IPS-20b (cell line): ENCODE measurements around the gene WNT1.

Experiments used
- H3K27ac ChIP-seq: one replicate; pipeline ENCODE4 v1.5.1; 2013; ENCODE audit warnings: low read length
- H3K27me3 ChIP-seq: 2 replicates; pipeline ENCODE4 v1.6.1; 2013; ENCODE audit warnings: mild to moderate bottlenecking, low read length, inconsistent platforms; ENCODE audit not compliant: insufficient read depth
- H3K36me3 ChIP-seq: 2 replicates; pipeline ENCODE4 v1.6.1; 2013; ENCODE audit warnings: low read depth, mild to moderate bottlenecking, inconsistent platforms, low read length, moderate library complexity; ENCODE audit not compliant: insufficient read depth
- H3K4me1 ChIP-seq: 2 replicates; pipeline ENCODE4 v1.6.1; 2013; ENCODE audit warnings: mild to moderate bottlenecking, control low read depth, inconsistent platforms, low read length, moderate library complexity; ENCODE audit not compliant: insufficient read depth
- H3K4me3 ChIP-seq: 2 replicates; pipeline ENCODE4 v1.5.1; 2013; ENCODE audit warnings: mild to moderate bottlenecking, low read length, inconsistent platforms
- H3K9ac ChIP-seq: 2 replicates; pipeline ENCODE4 v1.6.1; 2013; ENCODE audit warnings: low read depth, mild to moderate bottlenecking, inconsistent platforms, low read length, moderate library complexity
- H3K9me3 ChIP-seq: 2 replicates; pipeline ENCODE4 v1.6.1; 2013; ENCODE audit warnings: mild to moderate bottlenecking, low read depth, low read length, inconsistent platforms; ENCODE audit not compliant: insufficient read depth

WNT1 gene

GRCh38 chr12:48973941-48974673, 4.0 kb upstream of the WNT1 start:
- Histone ChIP-seq H3K27me3 (peaks cover 100% of the 10 kb centered on the region), H3K9me3 (peaks cover 7% of the 10 kb centered on the region; the same call in 1 of the 2 replicates), H3K9ac (no peak overlapping the region)

GRCh38 chr12:48977290-48978281, 536 bp upstream of the WNT1 start:
- Histone ChIP-seq H3K27ac (no peak overlapping the region), H3K27me3 (peaks cover 100% of the 10 kb centered on the region), H3K4me1 (peaks cover 5% of the 10 kb centered on the region; the same call in 1 of the 2 replicates), H3K9ac (no peak overlapping the region), H3K9me3 (peaks cover 14% of the 10 kb centered on the region; the same call in 1 of the 2 replicates), H3K36me3 (no peaks in the 10 kb centered on the region), H3K4me3 (no peak overlapping the region)

More at GRCh38 chr12:48973941-48974673, 4.0 kb upstream of the WNT1 start:
- Histone ChIP-seq H3K4me1 (peaks cover 12% of the 10 kb centered on the region), H3K4me3 (no peak overlapping the region), H3K36me3 (no peaks in the 10 kb centered on the region), H3K27ac (no peak overlapping the region)

- no peak overlapping the region for H3K9ac ChIP-seq
- H3K36me3 ChIP-seq = no peaks in the 10 kb centered on the region
- H3K9me3 ChIP-seq = peaks cover 11% of the 10 kb centered on the region; the same call in 1 of the 2 replicates
- H3K27me3 ChIP-seq = peaks cover 99% of the 10 kb centered on the region
- peaks cover 5% of the 10 kb centered on the region; the same call in 1 of the 2 replicates for H3K4me1 ChIP-seq
- H3K27ac ChIP-seq = no peak overlapping the region
- H3K4me3 ChIP-seq = peak overlapping the region; percentile 38
Observed at GRCh38 chr12:48978741-48979601, 849 bp downstream of the WNT1 start.

- Histone ChIP-seq H3K27me3 (peaks cover 99% of the 10 kb centered on the region), H3K27ac (no peak overlapping the region), H3K36me3 (no peaks in the 10 kb centered on the region), H3K4me1 (peaks cover 5% of the 10 kb centered on the region; the same call in 1 of the 2 replicates), H3K4me3 (peak overlapping the region; percentile 59), H3K9me3 (peaks cover 11% of the 10 kb centered on the region; the same call in 1 of the 2 replicates), H3K9ac (no peak overlapping the region)
Observed at GRCh38 chr12:48979602-48980388, 1.7 kb downstream of the WNT1 start.

GRCh38 chr12:48980389-48980952, 2.3 kb downstream of the WNT1 start:
- no peak overlapping the region for H3K9ac ChIP-seq
- H3K36me3 ChIP-seq = no peaks in the 10 kb centered on the region
- peaks cover 5% of the 10 kb centered on the region; the same call in 1 of the 2 replicates for H3K4me1 ChIP-seq
- peaks cover 11% of the 10 kb centered on the region; the same call in 1 of the 2 replicates for H3K9me3 ChIP-seq
- peaks cover 99% of the 10 kb centered on the region for H3K27me3 ChIP-seq
- peak overlapping the region; percentile 59 for H3K4me3 ChIP-seq
- H3K27ac ChIP-seq = no peak overlapping the region

GRCh38 chr12:48980953-48981756, 3.0 kb downstream of the WNT1 start:
- H3K4me3 ChIP-seq = peak overlapping the region; percentile 59
- H3K9me3 ChIP-seq = peaks cover 11% of the 10 kb centered on the region; the same call in 1 of the 2 replicates
- H3K36me3 ChIP-seq = no peaks in the 10 kb centered on the region
- no peak overlapping the region for H3K27ac ChIP-seq
- H3K4me1 ChIP-seq = peaks cover 5% of the 10 kb centered on the region; the same call in 1 of the 2 replicates
- no peak overlapping the region for H3K9ac ChIP-seq
- peaks cover 99% of the 10 kb centered on the region for H3K27me3 ChIP-seq

GRCh38 chr12:48981757-48982157, 3.6 kb downstream of the WNT1 start:
- no peak overlapping the region for H3K9ac ChIP-seq

GRCh38 chr12:48982397-48983080, 4.4 kb downstream of the WNT1 start:
- Histone ChIP-seq H3K27me3 (peaks cover 99% of the 10 kb centered on the region), H3K4me1 (peaks cover 5% of the 10 kb centered on the region; the same call in 1 of the 2 replicates)

More at GRCh38 chr12:48981757-48982157, 3.6 kb downstream of the WNT1 start:
- peaks cover 11% of the 10 kb centered on the region; the same call in 1 of the 2 replicates for H3K9me3 ChIP-seq
- peaks cover 5% of the 10 kb centered on the region; the same call in 1 of the 2 replicates for H3K4me1 ChIP-seq
- H3K27me3 ChIP-seq = peaks cover 99% of the 10 kb centered on the region
- peak overlapping the region; percentile 59; the same call in 1 of the 2 replicates for H3K4me3 ChIP-seq
- H3K36me3 ChIP-seq = no peaks in the 10 kb centered on the region
- no peak overlapping the region for H3K27ac ChIP-seq

GRCh38 chr12:48985475-48985897, 7.4 kb downstream of the WNT1 start:
- Histone ChIP-seq H3K4me1 (no peaks in the 10 kb centered on the region; the same call in 1 of the 2 replicates), H3K27ac (no peak overlapping the region), H3K4me3 (no peak overlapping the region), H3K9ac (no peak overlapping the region), H3K9me3 (no peaks in the 10 kb centered on the region), H3K36me3 (no peaks in the 10 kb centered on the region), H3K27me3 (peaks cover 99% of the 10 kb centered on the region)

More at GRCh38 chr12:48982397-48983080, 4.4 kb downstream of the WNT1 start:
- Histone ChIP-seq H3K4me3 (no peak overlapping the region), H3K9me3 (peaks cover 11% of the 10 kb centered on the region; the same call in 1 of the 2 replicates), H3K36me3 (no peaks in the 10 kb centered on the region), H3K9ac (no peak overlapping the region), H3K27ac (no peak overlapping the region)
